ENCODE results near the gene C16orf90.

Gene C16orf90

GRCh38 chr16:3495176-3495575 is at the start of gene C16orf90:
TSS of gene C16orf90 (minus strand) at chr16:3495489. CDS start at chr16:3495421, 68 bp downstream.
- TF ChIP-seq CTCF (conservative IDR thresholded peaks at IDR 0.05), result no peak
- H3K27ac ChIP-seq, result no peak within 1 kb of the TSS

- no peak for TF ChIP-seq CTCF (conservative IDR thresholded peaks at IDR 0.05)
- no peak overlapping the region for H3K27ac ChIP-seq
These were observed 47.5 kb upstream of the C16orf90 start for GRCh38 chr16:3542601-3543373.

GRCh38 chr16:3541527-3542155 is 46.4 kb upstream of the C16orf90 start:
- no peak for TF ChIP-seq CTCF (conservative IDR thresholded peaks at IDR 0.05)
- H3K27ac ChIP-seq, result no peak overlapping the region

- H3K27ac ChIP-seq, result no peak overlapping the region
- no peak for TF ChIP-seq CTCF (conservative IDR thresholded peaks at IDR 0.05)
These were observed 42.9 kb upstream of the C16orf90 start for GRCh38 chr16:3538222-3538621.

GRCh38 chr16:3536851-3537250 is 41.6 kb upstream of the C16orf90 start:
- no peak for TF ChIP-seq CTCF (conservative IDR thresholded peaks at IDR 0.05)
- H3K27ac ChIP-seq, result no peak overlapping the region

GRCh38 chr16:3536271-3536731 is 41.0 kb upstream of the C16orf90 start:
- H3K27ac ChIP-seq, result no peak overlapping the region
- no peak for TF ChIP-seq CTCF (conservative IDR thresholded peaks at IDR 0.05)

- H3K27ac ChIP-seq, result no peak overlapping the region
- no peak for TF ChIP-seq CTCF (conservative IDR thresholded peaks at IDR 0.05)
These were observed 38.8 kb upstream of the C16orf90 start for GRCh38 chr16:3534126-3534525.

Measured in VCaP (cell line).